Measurements from ENCODE around the gene FRMD3. TPM values are rescaled to one million over a fixed set of nuclear protein-coding genes. Genes with fewer than 3 reads are reported as not detected.

Gene FRMD3
- polyA plus RNA-seq, 1 donor from 2014 or later, result 13.0 TPM

DNA sequence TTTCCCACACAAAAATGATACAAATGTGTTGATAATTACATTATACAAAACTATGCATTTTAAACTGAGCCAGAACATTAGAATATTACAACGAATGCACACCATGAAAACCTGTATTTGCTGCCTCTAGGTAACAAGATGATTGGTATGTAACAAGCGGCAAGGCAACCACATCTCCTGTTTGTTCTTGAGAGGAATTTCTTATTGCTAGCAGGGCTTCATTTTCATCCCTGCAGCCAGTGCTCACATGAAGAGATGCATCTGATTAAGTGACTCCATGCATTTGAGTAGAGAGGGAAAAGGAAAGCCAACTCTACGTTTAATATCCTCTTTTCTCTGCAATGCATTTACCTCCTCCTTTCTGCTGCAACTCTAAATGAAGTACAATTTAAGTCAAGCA, 36.6 kb downstream of the FRMD3 start:
- Histone ChIP-seq H3K9me3 (ENCODE audit: low read length) (no peaks in the 10 kb centered on the region), H3K36me3 (ENCODE audit: insufficient read depth, low read length) (no peaks in the 10 kb centered on the region), H3K4me3 (ENCODE audit: low read length) (no peak overlapping the region), H3K4me2 (ENCODE audit: low read length) (peak overlapping the region; percentile 49), H3K27me3 (ENCODE audit: insufficient read depth, low read depth, low read length) (no peaks in the 10 kb centered on the region), H3K79me2 (replicated peaks; ENCODE audit: insufficient read depth, low read length) (no peaks in the 10 kb centered on the region), H3F3A (ENCODE audit: insufficient read depth, low read length, poor library complexity, severe bottlenecking) (no peaks in the 10 kb centered on the region), H3K27ac (ENCODE audit: low read length) (no peak overlapping the region), H3K9me2 (ENCODE audit: insufficient read depth, low read length) (no peaks in the 10 kb centered on the region), H3K9ac (ENCODE audit: low read length) (no peak overlapping the region), H2AFZ (ENCODE audit: low read depth, low read length) (no peak overlapping the region), H4K20me1 (ENCODE audit: insufficient read depth) (no peaks in the 10 kb centered on the region)
- TF ChIP-seq RAD21 (conservative IDR thresholded peaks at IDR 0.05) (no peak), SMC3 (conservative IDR thresholded peaks at IDR 0.05; ENCODE audit: poor library complexity) (no peak)

DNA sequence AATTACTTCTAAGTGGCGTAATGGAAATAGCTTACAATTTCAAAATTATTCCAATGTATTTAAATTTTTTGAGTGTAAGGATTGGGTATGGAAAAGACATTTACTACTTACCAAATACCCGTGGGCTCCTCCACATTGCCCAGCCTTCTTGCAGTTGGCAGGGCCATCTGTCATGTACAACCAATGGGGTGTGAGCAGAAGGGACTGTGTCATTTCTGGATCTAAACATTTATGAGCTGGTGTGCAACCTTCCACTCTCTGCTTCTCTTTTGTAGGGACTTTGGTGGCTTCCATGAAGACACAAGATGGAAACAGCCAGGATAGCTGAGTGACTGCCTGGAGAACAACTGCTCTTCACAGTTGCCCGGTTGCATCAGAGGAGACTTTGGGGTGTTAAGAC, 40.8 kb downstream of the FRMD3 start:
- no peaks in the 10 kb centered on the region for H3K9me2 ChIP-seq (ENCODE audit: insufficient read depth, low read length)
- no peak overlapping the region for H2AFZ ChIP-seq (ENCODE audit: low read depth, low read length)
- H3K4me3 ChIP-seq (ENCODE audit: low read length), result no peak overlapping the region
- H3K79me2 ChIP-seq (replicated peaks; ENCODE audit: insufficient read depth, low read length), result no peaks in the 10 kb centered on the region
- H3K27ac ChIP-seq (ENCODE audit: low read length), result no peak overlapping the region
- no peaks in the 10 kb centered on the region for H4K20me1 ChIP-seq (ENCODE audit: insufficient read depth)
- no peak overlapping the region for H3K4me2 ChIP-seq (ENCODE audit: low read length)
- no peak for TF ChIP-seq REST (IDR thresholded peaks at IDR 0.05; ENCODE audit: borderline replicate concordance)
- no peak for TF ChIP-seq EZH2 (IDR thresholded peaks at IDR 0.05; ENCODE audit: borderline replicate concordance, insufficient read depth, low read length, poor library complexity, severe bottlenecking)
- no peak for TF ChIP-seq MXI1 (conservative IDR thresholded peaks at IDR 0.05; ENCODE audit: poor library complexity, severe bottlenecking)
- TF ChIP-seq TAF1 (IDR thresholded peaks at IDR 0.05; ENCODE audit: low read depth), result no peak
- no peak for TF ChIP-seq POLR2AphosphoS5 (IDR thresholded peaks at IDR 0.05)
- no peak for TF ChIP-seq RAD21 (conservative IDR thresholded peaks at IDR 0.05)
- no peak for TF ChIP-seq CTCF (IDR thresholded peaks at IDR 0.05; ENCODE audit: poor library complexity, severe bottlenecking)
- TF ChIP-seq SMC3 (conservative IDR thresholded peaks at IDR 0.05; ENCODE audit: poor library complexity), result no peak
- TF ChIP-seq EP300 (conservative IDR thresholded peaks at IDR 0.05; ENCODE audit: poor library complexity, severe bottlenecking), result no peak
- no peaks in the 10 kb centered on the region for H3K27me3 ChIP-seq (ENCODE audit: insufficient read depth, low read depth, low read length)
- no peaks in the 10 kb centered on the region for H3K9me3 ChIP-seq (ENCODE audit: low read length)
- H3F3A ChIP-seq (ENCODE audit: insufficient read depth, low read length, poor library complexity, severe bottlenecking), result no peaks in the 10 kb centered on the region
- H3K9ac ChIP-seq (ENCODE audit: low read length), result no peak overlapping the region
- no peaks in the 10 kb centered on the region for H3K36me3 ChIP-seq (ENCODE audit: insufficient read depth, low read length)

- Histone ChIP-seq H3K4me2 (ENCODE audit: low read length) (no peak overlapping the region), H3K9ac (ENCODE audit: low read length) (no peak overlapping the region), H3K36me3 (ENCODE audit: insufficient read depth, low read length) (no peaks in the 10 kb centered on the region), H3K9me3 (ENCODE audit: low read length) (no peaks in the 10 kb centered on the region), H2AFZ (ENCODE audit: low read depth, low read length) (no peak overlapping the region), H3K4me3 (ENCODE audit: low read length) (no peak overlapping the region), H3K27me3 (ENCODE audit: insufficient read depth, low read depth, low read length) (no peaks in the 10 kb centered on the region), H3K27ac (ENCODE audit: low read length) (no peak overlapping the region), H3K9me2 (ENCODE audit: insufficient read depth, low read length) (no peaks in the 10 kb centered on the region), H4K20me1 (ENCODE audit: insufficient read depth) (no peaks in the 10 kb centered on the region), H3F3A (ENCODE audit: insufficient read depth, low read length, poor library complexity, severe bottlenecking) (no peaks in the 10 kb centered on the region), H3K79me2 (replicated peaks; ENCODE audit: insufficient read depth, low read length) (no peaks in the 10 kb centered on the region)
- TF ChIP-seq MXI1 (conservative IDR thresholded peaks at IDR 0.05; ENCODE audit: poor library complexity, severe bottlenecking), result no peak
- TF ChIP-seq EP300 (conservative IDR thresholded peaks at IDR 0.05; ENCODE audit: poor library complexity, severe bottlenecking), result no peak
- TF ChIP-seq RAD21 (conservative IDR thresholded peaks at IDR 0.05), result no peak
- TF ChIP-seq EZH2 (IDR thresholded peaks at IDR 0.05; ENCODE audit: borderline replicate concordance, insufficient read depth, low read length, poor library complexity, severe bottlenecking), result no peak
- no peak for TF ChIP-seq POLR2AphosphoS5 (IDR thresholded peaks at IDR 0.05)
- TF ChIP-seq SMC3 (conservative IDR thresholded peaks at IDR 0.05; ENCODE audit: poor library complexity), result no peak
- TF ChIP-seq TAF1 (IDR thresholded peaks at IDR 0.05; ENCODE audit: low read depth), result no peak
- no peak for TF ChIP-seq REST (IDR thresholded peaks at IDR 0.05; ENCODE audit: borderline replicate concordance)
- no peak for TF ChIP-seq CTCF (IDR thresholded peaks at IDR 0.05; ENCODE audit: poor library complexity, severe bottlenecking)
Measured at GRCh38 chr9:83491995-83492394, 46.2 kb downstream of the FRMD3 start.

Data from neural cell (in vitro differentiated cells).